Right renal pelvis (tissue), 4 donors: Measurements from ENCODE around the gene METTL13. TPM values are rescaled to one million over a fixed set of nuclear protein-coding genes. Genes with fewer than 3 reads are reported as not detected.

Experiments
- DNase-seq, 4 donors: peaks; one replicate each; pipeline ENCODE4 v3.0.0-alpha.2; 2013; ENCODE audit warnings: low read depth in 4 of 4, low spot score in 3 of 4, missing footprints in 1 of 4
- polyA plus RNA-seq, 4 donors: library from polyadenylated mRNA; unstranded; fragments of 120-200 nt; gene quantifications; one replicate each; pipeline ENCODE4 v1.2.1, GENCODE V29; 2013; ENCODE audit not compliant: insufficient read length in 4 of 4

Gene METTL13
- polyA plus RNA-seq, 4 donors = 33.0 to 37.8 (median 37.6) TPM

DNA sequence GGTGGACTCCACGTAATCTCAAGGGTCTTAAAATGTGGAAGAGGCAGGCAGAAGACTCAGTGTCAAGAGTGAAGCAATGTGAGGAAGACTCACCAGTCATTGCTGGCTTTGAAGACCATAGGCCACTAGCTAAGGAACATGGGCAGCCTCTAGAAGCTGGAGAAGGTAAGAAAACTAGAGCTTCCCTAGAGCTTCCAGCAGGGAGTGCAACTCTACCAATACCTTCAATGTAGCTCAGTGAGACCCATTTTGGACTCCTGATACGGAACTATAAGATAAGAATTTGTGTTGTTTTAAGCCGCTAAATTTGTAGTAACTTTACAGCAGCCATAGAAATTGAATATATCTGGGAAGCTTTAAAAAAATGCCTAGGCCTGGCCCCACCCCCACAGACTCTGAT, 18.9 kb downstream of the METTL13 start:
- DNase-seq = no peak

DNA sequence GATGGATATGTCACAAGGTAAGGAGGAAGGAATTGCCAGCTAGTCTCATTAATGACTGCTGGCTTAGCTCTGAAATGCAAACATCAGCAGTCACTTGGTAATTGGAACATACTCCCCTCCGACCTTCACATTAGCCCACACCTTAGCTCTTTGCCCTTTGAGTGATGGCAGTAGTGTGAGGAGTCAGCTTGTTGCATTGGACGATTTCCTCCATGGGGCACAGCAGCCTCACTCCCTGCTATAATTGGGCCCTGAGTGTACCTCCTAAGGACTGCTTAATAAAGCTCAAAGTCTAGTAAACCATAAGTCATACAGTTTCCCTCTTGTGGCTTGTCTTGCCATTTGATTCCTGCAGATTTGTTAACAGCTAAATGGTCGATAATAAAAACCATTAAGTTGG, 19.4 kb downstream of the METTL13 start:
- DNase-seq = no peak

DNA sequence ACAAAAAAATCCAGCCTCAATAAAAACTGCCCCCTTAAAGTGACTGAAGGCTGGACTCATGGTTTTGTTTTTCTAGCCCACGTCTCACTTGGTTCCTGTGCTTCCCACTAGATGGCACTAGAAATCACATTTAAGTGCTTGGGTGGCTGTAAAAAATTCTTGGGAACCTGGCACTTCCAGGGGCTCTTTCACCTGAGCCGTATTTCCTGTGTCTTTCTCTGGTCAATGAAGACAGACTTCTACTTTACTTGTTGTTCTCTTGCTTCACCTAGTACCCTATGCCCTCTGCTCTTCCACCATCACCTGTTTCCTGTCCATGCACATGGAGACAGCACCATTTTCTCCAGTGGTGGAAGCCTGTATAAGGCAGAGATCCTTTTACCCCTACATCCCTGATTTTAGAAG, 20.0 kb downstream of the METTL13 start:
- DNase-seq = peak in 2 of 4 donors; percentile 34 to 46

DNA sequence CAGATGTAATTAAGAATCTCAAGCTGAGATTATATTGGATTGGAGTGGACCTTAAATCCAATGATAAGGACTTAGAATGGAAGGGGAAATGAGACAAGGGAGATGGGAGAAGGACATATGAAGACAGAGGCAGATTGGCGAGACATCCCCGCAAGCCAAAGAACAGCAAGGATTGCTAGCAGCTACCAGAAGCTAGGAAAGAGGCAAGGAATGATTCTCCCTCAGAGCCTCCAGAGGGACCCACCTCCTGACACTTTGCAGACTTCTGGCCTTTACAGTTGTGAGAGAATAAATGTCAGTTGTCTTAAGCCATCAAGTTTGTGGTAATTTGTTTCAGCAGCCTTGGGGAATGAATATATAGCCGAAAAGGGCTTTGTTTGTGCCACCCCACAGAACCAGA, 20.7 kb downstream of the METTL13 start:
- no peak for DNase-seq

DNA sequence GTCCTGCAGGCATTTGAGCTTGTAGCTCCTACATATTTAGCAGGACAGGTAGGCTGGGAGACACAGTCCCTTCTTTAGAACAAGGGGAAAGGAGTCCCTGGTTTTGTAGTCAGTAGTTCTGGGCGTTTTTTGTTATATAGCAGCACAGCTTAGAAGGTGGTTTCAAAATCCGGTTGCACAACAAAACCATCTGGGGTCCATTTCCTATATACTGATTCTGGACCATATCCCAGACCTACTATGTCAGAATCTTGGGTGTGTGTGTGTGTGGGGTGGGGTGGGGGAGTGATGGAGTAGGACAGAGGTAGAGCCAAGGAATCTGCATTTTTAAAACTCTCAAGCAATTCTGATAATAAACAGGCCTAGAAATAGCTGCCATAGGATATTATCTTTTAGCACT, 21.6 kb downstream of the METTL13 start:
- DNase-seq = no peak

DNA sequence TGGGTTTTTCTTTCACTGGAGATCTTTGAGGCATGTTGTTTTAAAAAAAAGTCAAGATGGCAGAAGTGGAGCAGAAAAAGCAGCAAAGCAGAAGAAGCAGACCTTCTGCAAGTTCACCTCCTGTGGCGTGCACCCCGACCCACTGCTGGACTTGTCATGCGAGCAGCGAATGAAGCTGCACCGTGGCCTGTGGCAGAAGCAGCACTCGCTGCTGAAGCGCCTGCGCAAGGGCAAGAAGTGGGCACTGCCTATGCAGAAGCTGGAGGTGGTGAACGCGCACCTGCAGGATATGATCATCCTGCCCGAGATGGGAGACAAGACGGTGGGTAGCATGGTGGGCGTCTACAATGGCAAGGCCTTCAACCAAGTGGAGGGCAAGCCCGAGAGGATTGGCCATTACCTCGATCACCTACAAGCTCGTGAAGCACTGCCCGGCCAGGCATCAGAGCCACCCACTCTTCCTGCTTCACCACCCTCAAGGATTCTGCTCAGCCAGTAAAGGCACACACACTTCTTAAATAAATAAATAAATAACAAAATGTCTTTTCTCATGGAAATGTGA, 22.1 kb downstream of the METTL13 start:
- no peak for DNase-seq

DNA sequence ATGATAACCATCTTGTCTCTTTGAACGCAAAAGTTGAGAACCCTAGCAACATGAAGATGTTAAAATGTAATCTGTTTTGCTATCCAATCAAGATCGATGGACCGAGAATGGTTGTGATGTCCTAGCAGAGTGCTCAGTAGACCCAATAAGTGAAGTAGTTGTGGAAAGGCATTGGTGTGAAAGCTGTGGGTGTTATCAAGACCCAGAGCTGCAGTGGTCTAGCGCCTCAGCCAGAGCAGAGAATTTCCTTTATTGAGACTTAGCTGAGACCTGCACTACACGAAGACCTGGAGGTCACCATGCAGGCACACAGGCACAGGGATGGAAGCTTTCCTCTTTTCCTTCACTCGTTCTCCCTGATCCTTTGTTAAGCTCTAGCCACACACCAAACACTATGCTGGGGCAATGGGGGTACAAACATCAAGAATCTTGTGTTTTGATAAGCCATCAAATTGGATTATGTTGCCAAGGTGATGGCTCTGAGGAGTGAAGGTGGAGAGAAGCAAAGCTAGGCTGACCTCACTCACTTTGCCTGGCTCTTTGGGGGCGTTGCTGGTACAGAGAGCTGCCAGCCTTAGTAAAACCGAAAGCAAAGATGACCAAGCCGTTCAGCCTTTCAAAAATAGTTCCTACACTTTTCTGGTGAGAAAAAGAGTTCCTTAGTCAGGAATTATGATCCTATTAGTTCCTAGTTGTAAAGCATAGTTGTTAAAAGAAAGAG, 24.1 kb downstream of the METTL13 start:
- DNase-seq = no peak

DNA sequence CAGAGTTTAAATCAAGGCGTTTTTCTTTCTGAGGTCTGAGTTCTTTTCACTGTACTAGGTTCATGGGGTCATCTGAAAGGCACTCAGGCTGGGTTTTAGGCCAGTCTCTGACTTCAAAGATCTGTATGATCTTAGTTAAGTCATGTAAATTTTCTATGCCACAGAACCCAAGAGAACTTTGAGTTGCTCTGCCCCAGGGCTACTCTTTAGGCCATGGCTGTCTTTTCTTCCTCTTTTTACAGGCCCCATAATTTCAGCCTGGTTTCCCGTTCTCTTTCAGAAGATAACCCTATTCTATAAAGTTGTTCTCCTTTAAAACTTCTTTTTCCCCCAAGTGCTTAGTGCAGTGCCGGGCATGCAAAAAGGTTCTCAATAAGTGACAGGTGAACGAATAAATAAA, 26.1 kb downstream of the METTL13 start:
- DNase-seq = no peak

DNA sequence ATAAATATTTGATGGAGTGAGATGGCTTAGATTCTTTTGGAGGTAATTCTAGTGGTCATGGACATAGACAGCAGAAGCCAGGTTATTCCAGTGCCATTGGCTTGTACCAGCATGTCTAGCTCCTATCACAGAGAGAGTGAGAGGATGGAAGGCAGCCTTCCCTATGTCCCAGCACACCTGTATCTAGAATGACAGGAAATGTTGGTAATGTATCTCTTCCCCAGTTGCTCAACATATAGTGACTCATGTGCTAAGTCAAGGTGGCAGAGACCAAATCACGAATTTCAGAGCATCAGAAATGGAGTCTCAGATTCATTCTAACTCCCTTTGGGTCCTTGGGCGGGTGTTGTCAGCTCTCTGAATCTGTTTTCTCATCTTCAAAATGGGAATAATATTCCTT, 28.4 kb downstream of the METTL13 start:
- DNase-seq = no peak

DNA sequence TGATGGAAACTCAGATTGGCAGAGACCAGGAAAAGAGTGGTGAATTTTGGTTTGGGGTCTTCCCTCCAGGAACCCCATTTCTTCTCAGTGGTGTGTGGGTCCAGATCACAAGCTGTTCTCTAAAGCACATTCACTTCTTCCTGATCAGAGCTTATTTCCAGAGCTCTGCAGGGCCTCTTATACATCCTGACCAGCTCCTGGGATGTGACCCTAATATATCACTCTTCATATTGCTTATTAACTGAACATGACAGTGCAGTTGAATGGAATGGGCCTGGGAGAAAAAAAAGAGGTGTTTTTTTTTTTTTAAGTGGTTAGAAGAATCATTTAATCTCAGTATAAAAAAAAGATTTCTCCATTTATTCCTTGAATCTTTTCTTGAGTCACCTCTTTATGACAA, 30.2 kb downstream of the METTL13 start:
- DNase-seq = no peak

DNA sequence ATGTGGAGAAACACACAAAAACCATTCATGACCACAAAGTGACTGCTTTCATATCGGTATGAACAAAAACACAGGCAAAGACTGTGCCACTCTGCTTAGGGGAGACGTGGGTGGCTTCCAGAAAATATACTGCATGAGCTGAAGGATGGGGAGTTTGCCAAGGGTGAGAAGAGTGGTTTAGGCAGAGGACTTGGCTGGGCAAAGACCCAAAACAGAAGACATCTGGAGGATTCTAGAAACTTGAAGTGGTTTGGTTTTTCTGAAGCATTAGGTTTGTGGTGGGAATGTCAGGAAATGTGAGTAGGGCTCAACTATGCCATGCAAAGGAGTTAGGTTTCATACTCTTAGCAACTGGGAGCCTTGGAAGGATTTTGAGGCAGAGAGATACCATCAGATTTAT, 33.2 kb downstream of the METTL13 start:
- no peak for DNase-seq

DNA sequence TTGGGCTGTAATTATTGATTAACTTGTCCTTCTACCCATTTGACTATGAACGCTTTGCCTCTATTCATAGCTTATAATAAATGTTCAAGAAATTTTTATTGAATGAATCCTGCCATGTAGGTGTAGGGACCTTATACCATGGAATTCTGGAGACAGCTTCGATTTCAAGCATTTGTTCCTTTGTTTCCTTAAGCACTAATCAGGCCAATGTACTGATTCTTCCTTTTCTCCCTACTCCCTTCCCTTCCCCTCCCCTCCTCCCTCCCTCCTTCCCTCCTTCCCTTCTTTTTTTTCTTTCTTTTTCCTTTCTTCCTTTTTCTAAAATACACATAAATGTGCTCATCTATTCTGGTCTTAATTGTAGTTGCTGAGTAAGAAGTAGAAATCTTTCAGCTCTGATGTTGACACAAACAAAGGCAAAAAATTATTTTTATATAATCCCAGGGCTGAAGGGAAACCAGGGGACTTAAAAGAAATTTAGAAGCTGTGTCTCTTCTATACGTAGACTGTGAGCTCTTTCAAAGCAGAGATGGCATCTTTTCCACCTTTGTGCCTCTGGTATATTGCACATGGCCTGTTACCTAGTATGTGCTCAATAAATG, 34.9 kb downstream of the METTL13 start:
- no peak for DNase-seq

DNA sequence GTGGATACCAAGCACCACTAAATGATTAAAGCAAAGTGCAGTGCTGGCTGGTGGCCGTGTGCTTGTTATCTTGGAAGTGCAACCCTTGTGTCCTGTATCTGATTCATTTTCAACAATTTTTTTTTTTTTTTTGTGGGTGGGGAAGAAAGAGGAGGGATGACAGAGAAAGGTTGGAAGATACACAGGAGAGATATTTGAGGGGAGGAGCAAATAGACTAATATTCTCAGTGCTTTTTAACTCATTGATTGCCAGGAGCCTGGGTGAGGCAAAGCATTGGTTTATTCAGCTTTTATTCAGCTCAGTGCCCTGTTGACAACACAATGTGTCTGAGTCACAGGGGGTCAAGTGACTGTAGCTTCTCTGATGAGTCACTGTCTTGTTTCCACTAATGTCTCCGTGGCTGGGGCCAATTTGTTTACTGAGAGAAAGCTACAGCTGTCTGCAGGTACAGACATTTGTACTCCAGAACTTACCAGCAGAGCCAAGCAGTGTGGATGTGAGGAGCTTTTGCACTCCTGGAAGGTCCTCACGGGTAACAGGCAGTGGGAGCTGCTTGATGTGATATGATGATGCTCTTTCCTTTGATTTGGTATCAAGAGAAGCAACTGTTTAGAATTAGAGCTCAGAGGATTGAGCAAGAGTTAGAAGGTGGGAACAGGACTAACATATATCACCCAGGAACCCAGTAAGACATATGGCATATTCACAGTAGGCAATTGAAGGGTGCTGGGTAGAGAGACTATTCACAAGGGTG, 36.2 kb downstream of the METTL13 start:
- no peak for DNase-seq

DNA sequence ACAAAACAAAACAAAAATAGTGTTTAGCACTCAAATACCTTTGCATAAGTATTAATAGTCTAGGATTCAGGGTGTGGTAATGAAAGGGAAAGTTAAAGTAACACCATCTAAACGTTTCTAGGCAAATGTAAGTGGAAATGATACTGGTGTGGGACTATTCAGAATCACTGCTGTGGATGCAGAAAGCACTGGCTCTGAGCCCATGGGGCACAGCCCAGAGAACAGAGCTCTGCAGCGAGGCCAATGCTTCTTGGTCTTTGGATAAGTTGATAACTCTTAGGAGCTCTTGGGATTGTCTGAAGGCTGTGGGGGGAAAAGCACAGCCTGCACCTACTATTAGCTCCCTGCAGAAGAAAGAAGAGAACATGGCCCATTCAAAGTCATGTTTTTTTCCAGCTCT, 38.5 kb downstream of the METTL13 start:
- no peak for DNase-seq

DNA sequence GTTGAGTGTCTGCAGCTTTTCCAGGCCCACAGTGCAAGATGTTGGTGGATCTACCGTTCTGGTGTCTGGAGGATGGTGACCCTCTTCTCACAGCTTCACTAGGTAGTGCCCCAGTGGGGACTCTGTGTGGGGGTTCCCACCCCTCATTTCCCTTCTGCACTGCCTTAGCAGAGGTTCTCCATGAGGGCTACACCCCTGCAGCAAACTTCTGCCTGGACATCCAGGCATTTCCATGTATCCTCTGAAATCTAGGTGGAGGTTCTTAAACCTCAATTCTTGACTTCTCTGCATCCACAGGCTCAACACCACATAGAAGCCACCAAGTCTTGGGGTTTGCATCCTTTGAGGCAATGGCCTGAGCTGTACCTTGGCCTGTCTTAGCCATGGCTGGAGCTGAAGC, 45.5 kb downstream of the METTL13 start:
- DNase-seq = no peak

DNA sequence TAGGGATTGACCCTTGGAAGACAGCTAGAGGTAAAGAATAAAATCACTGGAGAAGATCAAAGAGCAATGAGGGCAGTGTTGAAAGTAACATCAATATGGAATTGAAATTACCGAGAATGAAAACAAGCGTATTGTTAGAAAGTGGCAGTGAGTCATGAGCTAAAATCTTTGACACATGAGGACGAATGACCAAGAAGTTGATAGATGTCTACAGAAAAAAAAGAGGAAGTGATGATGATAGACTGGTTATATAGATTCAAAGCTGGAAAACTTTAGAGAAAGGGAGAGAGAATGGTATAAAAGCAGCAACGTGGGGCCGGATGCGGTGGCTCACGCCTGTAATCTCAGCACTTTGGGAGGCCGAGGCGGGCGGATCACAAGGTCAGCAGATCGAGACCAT, 47.3 kb downstream of the METTL13 start:
- DNase-seq = no peak

DNA sequence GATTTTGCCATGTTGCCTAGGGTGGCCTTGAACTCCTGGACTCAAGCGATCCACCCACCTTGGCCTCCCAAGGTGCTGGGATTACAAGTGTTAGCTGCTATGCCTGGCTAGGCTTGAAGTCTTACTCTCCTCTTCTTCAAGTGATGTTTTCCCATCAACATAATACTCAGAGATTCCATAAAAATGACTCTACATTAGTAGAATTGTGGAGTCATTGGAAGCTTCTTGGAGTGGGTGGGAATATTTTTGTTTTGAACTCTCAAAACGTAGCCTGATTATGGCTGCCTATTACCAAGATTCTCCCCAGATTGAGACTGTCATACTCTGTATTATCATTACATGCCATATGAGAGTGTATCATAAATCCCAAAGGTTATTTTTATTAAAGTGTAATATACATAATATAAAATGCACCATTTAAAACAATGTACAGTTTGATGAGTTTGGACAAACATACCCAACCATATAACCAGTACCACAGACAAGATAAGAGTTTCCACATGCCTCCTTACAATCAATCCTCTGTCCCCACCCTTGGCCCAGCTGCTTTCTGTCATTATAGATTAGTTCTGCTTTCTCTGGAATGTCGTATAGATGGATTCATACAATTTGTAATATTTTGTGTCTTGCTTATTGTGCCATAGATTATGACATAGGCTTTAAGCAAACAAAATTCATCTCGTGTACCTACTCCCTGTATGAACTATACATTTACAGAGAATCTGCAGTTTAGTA, 51.8 kb downstream of the METTL13 start:
- no peak for DNase-seq

DNA sequence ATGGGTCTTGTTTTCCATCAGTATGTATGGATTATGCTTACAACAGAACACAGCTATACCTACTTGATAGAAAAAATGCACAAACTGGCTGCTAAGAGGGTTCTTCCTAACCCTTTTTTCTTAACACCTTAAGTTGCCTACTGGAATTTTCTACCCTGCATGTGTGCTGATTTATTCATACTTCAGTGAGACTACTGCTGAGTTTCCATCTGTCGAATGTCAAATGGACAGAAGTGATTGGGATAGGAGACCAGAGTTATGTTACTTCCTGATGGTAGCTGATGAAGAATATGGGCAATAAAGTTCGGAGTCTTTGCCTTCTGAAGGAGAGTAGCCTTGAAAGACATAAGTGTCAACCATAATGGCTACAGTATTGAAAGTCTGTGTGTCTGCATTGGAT, 53.4 kb downstream of the METTL13 start:
- no peak for DNase-seq

DNA sequence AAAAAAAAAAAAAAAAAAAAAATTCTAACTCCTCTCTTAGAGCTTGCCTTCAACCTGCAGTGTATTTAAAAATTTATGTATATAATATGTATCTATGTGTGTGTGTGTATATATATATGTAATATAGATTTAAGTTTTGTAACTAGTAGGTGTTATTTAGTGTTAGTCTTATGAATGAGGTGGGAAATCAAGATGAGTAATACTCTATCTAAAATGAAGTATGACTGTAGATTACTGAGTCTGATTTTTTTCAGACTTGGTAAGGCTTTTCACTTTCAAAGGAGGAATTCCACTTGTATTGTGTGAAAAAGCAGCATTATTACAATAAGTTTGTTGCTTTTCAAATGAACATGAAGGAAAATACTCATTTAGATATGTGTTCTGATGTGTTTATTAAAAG, 54.4 kb downstream of the METTL13 start:
- no peak for DNase-seq

DNA sequence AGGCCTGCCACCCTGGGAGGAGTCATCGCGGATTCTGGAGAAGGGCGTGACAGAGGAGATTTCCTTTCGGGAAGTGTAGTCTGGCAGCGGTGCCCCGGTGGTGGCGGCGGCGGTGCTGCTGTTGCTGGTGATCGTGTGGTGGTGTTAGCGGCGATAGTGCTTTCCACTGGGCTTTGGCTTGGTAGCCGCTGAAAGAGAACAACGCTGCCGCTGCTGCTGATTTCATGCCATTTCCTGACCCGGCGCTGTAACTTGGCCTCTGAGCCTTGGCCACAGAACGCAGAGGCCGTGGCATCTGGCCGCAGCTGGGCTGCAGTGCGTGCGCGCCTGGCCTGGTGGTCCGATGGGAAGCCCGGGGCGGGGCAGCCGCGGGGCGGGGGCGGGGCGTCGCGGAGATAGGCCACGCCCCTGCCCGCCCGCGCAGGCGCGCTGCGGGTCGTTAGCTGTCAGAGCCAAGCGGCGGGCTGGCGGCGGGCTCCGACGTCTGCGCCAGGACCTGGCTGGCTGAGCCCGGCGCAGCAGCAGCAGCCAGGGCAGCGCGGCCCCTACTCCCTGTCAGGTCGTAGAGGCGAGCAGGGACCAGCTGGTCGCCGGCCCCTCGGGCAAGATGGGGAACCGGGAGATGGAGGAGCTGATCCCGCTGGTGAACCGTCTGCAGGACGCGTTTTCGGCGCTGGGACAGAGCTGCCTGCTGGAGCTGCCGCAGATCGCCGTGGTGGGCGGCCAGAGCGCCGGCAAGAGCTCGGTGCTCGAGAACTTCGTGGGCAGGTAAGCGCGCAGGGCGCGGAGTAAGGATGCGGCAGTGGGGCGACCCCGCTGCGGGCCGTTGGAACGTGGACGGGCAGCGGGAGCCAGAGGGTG, 59.8 kb downstream of the METTL13 start, which contains the start of gene DNM3:
Gene DNM3 (plus strand): TSS at position 449 of the 861 bp plus-strand sequence. CDS start 159 bp downstream, at position 608.
- DNase-seq = peak; percentile 56 to 65 (median 61)
